ENCODE data around the gene GABRA4.

GABRA4 gene

DNA sequence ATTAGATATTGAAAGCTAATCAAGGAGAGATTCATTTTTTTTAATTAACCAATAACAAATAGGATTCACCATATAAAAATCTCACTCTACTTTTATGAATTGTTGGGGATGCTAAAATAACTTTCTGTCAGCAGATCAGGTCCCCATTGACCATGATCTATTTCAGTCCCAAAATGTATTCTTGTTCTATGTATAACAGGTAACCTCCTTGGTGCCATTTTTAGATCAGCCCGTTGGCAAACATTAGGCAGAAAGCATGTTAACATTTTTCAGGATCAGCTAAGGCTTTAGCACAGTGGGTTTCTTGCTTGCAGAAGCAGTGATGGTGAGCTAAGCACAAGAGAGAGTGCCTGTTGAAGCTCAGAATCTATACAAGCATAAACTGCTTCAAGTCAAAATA is 43.6 kb downstream of the GABRA4 start:
- TF ChIP-seq, protein P1, sequence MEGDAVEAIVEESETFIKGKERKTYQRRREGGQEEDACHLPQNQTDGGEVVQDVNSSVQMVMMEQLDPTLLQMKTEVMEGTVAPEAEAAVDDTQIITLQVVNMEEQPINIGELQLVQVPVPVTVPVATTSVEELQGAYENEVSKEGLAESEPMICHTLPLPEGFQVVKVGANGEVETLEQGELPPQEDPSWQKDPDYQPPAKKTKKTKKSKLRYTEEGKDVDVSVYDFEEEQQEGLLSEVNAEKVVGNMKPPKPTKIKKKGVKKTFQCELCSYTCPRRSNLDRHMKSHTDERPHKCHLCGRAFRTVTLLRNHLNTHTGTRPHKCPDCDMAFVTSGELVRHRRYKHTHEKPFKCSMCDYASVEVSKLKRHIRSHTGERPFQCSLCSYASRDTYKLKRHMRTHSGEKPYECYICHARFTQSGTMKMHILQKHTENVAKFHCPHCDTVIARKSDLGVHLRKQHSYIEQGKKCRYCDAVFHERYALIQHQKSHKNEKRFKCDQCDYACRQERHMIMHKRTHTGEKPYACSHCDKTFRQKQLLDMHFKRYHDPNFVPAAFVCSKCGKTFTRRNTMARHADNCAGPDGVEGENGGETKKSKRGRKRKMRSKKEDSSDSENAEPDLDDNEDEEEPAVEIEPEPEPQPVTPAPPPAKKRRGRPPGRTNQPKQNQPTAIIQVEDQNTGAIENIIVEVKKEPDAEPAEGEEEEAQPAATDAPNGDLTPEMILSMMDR (conservative IDR thresholded peaks at IDR 0.05; ENCODE audit: low read length), result no peak
- DNase-seq (ENCODE audit: low read depth), result no peak
- H3K4me3 ChIP-seq (ENCODE audit: low read length), result no peak overlapping the region

DNA sequence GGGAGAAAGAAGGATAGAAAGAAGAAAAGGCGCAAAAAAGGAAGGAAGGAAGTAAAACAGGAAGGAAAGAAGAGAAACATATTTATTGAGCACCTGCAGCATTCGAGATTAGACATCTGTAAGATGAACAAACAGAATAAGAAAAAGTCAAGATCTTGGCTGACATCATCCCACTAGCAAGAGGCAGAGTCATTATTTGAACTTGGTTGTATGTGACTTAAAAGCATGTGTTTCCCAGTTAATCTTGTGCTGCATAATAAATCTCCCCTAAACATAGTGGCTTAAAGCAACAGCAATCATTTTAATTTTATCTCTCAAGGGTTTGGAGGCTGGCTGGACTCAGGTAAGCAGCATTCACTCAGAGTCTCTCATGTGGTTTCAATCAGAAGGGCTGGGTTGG is 45.8 kb downstream of the GABRA4 start:
- no peak for DNase-seq (ENCODE audit: low read depth)
- TF ChIP-seq, protein P1 (conservative IDR thresholded peaks at IDR 0.05; ENCODE audit: low read length), result no peak
- H3K4me3 ChIP-seq (ENCODE audit: low read length), result no peak overlapping the region

- H3K4me3 ChIP-seq (ENCODE audit: low read length), result no peak overlapping the region
- DNase-seq (ENCODE audit: low read depth), result no peak
- TF ChIP-seq, protein P1 (conservative IDR thresholded peaks at IDR 0.05; ENCODE audit: low read length), result no peak
Measured at GRCh38 chr4:46946919-46947536, 46.4 kb downstream of the GABRA4 start.

DNA sequence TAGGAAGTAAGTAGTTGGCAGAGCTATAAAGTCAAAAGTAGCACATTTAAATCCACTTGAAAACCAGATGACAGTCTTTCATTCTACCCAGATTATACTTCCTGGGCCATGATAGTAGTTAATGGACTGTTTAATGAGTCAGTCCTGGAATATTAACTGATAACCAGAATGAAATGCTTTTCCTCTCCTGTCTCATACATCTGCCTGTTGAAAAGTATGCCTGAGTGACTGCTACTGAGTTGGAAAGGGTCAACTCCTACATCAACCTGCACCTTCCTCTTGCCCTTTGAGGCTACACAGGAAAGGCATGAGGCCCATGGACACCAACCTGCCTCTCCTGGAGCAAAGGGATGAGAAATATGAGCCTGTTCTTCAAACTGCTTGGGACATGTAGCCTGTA is 48.3 kb downstream of the GABRA4 start:
- TF ChIP-seq, protein P1 (conservative IDR thresholded peaks at IDR 0.05; ENCODE audit: low read length), result no peak
- no peak overlapping the region for H3K4me3 ChIP-seq (ENCODE audit: low read length)
- no peak for DNase-seq (ENCODE audit: low read depth)

- TF ChIP-seq, protein P1 (conservative IDR thresholded peaks at IDR 0.05; ENCODE audit: low read length), result no peak
- DNase-seq (ENCODE audit: low read depth), result no peak
- no peak overlapping the region for H3K4me3 ChIP-seq (ENCODE audit: low read length)
Measured at GRCh38 chr4:46944345-46944744, 49.0 kb downstream of the GABRA4 start.

DNA sequence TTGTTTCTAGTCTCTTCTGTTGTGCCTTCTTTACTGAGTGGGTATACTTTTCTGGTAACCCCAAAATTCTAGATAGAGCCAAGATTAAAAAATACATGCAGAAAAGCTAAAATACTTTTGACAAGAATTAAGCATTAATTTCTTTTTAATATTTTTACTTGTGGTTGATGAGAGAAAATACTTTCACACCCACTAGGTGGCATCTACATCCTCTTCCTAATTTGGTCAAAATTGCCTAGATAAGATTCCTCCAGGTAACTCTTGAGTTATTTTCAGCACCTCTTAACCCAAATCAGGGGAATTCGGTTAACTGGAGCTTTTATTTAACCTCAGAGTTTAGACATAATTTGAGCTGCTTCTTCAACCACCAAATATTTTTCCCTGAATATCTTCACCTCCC is 55.9 kb downstream of the GABRA4 start:
- DNase-seq (ENCODE audit: low read depth), result no peak
- no peak overlapping the region for H3K4me3 ChIP-seq (ENCODE audit: low read length)
- TF ChIP-seq, protein P1 (conservative IDR thresholded peaks at IDR 0.05; ENCODE audit: low read length), result no peak

GRCh38 chr4:46934726-46935125 is 58.7 kb downstream of the GABRA4 start:
- no peak overlapping the region for H3K4me3 ChIP-seq (ENCODE audit: low read length)
- no peak for DNase-seq (ENCODE audit: low read depth)
- TF ChIP-seq, protein P1 (conservative IDR thresholded peaks at IDR 0.05; ENCODE audit: low read length), result no peak
